Activated CD4-positive, alpha-beta T cell treated with anti-CD3 and anti-CD28 coated beads, Interleukin-2, amount 50 U/mL, for 48 hours (primary cell): ENCODE data around the gene AHI1.

Source experiments
- DNase-seq, 2 experiments: peaks; one replicate each; pipeline ENCODE4 v3.0.0-alpha.2; 2020

Gene AHI1

GRCh38 chr6:135449246-135449645 is 48.3 kb downstream of the AHI1 start:
- DNase-seq, result no peak

GRCh38 chr6:135440087-135440792 is 57.3 kb downstream of the AHI1 start:
- no peak for DNase-seq

- no peak for DNase-seq
Observed at GRCh38 chr6:135439549-135439948, 58.0 kb downstream of the AHI1 start.

GRCh38 chr6:135438907-135439535 is 58.5 kb downstream of the AHI1 start:
- no peak for DNase-seq

- DNase-seq, result no peak
Observed at GRCh38 chr6:135434991-135435390, 62.5 kb downstream of the AHI1 start.

- DNase-seq, result no peak
Observed at GRCh38 chr6:135434095-135434494, 63.4 kb downstream of the AHI1 start.

GRCh38 chr6:135428078-135428477 is 69.5 kb downstream of the AHI1 start:
- no peak for DNase-seq

GRCh38 chr6:135426833-135427232 is 70.7 kb downstream of the AHI1 start:
- no peak for DNase-seq

GRCh38 chr6:135424385-135424784 is 73.2 kb downstream of the AHI1 start:
- DNase-seq, result no peak

GRCh38 chr6:135423649-135424128 is 73.9 kb downstream of the AHI1 start:
- DNase-seq, result no peak

GRCh38 chr6:135419162-135419561 is 78.4 kb downstream of the AHI1 start:
- DNase-seq, result no peak

- DNase-seq, result no peak
Observed at GRCh38 chr6:135418040-135418760, 79.3 kb downstream of the AHI1 start.

GRCh38 chr6:135412761-135413160 is 84.8 kb downstream of the AHI1 start:
- DNase-seq, result no peak

GRCh38 chr6:135411849-135412248 is 85.7 kb downstream of the AHI1 start:
- no peak for DNase-seq

- no peak for DNase-seq
Observed at GRCh38 chr6:135411339-135411738, 86.2 kb downstream of the AHI1 start.

GRCh38 chr6:135410856-135411255 is 86.7 kb downstream of the AHI1 start:
- DNase-seq, result no peak

GRCh38 chr6:135403584-135403983 is 94.0 kb downstream of the AHI1 start:
- no peak for DNase-seq

- no peak for DNase-seq
Observed at GRCh38 chr6:135402311-135402710, 95.2 kb downstream of the AHI1 start.

GRCh38 chr6:135397172-135397952 is 100.2 kb downstream of the AHI1 start:
- no peak for DNase-seq

- no peak for DNase-seq
Observed at GRCh38 chr6:135395136-135395535, 102.4 kb downstream of the AHI1 start.

- no peak for DNase-seq
Observed at GRCh38 chr6:135393289-135393688, 104.3 kb downstream of the AHI1 start.

- DNase-seq, result no peak
Observed at GRCh38 chr6:135390458-135390857, 107.1 kb downstream of the AHI1 start.

- DNase-seq, result no peak
Observed at GRCh38 chr6:135385299-135385698, 112.2 kb downstream of the AHI1 start.
